HG03354 (cell line): ENCODE measurements around the gene HAGH.

Experiments
- ATAC-seq: cut with Tn5 transposase; IDR thresholded peaks from one replicate; pipeline ENCODE4 v1.9.1; 2021; ENCODE audit warnings: mild to moderate bottlenecking; ENCODE audit not compliant: unreplicated experiment, poor library complexity, severe bottlenecking

HAGH gene

DNA sequence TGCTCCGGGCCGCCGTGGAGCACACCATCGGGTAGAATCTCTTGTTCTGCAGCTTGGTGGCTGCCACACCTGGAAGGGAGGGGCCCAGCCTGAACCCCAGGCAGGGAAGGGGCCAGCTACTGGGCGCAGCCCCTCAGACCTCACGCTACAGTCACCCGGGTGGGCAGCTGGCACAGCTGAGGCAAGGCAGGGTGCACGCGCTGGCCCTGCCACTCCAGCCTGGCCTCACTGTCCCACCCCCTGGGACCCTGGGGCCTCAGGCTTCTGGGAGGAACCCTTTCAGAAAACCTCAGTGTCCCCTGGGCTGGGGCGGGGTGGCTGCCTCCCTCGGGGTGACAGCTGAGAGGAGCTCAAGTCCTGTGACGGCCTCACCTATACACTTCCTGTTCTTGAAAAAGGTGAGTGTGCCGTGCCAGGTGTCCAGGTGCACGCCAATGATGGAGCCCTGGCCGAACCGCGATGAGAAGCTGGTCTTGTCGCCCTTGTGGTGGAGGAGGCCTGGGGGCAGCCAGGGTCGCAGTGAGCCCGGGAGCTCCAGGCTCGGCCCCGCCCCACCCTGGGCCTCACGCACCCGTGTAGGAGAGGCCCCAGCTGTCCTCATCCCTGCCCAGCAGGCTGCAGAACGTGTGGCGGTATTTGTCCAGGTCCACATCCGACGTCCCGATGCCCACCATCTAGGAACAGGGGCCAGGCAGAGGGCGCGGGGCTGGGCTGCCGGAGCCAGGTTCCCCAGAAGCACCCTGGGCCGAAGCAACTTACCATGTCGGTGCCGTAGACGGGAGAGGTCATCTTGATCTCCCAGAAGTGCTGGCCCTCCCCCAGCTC lies 49.0 kb downstream of the HAGH start:
- no peak for ATAC-seq

- no peak for ATAC-seq
Measured at GRCh38 chr16:1776991-1777374, 49.6 kb downstream of the HAGH start.

DNA sequence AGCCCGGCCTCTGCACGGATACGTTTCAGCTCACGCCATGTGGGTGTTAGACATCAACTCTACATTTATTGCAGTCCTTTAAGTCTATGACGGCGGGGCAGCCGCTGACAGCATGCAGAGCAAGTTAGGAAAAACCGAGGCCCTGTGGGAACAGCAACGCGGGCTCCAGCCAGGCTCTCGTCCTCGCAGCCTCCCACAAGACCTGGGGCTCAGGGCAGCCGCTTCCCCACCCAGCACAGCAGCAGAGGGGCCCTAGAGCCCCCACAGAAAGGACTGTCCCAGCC lies 50.0 kb downstream of the HAGH start:
- no peak for ATAC-seq

- no peak for ATAC-seq
Measured at GRCh38 chr16:1775846-1776671, 50.6 kb downstream of the HAGH start.

- ATAC-seq: no peak
Measured at GRCh38 chr16:1775006-1775845, 51.4 kb downstream of the HAGH start.

DNA sequence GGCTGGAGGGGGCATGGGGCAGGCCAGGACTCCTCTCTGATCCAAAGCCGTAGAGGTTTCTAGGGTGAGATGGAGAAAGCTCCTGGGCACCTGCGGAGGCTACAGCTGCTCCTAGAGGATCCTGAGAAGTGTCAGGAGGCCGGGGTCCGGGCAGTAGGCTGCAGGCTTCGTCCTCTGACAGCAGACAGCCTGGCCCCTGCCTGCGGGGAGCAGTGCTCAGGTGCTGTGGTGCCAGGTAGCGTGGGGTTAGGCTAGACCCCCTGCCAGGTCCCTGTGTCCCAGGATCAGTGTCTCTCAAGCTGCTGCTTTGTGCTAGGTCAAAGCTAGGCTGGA lies 52.2 kb downstream of the HAGH start:
- no peak for ATAC-seq

DNA sequence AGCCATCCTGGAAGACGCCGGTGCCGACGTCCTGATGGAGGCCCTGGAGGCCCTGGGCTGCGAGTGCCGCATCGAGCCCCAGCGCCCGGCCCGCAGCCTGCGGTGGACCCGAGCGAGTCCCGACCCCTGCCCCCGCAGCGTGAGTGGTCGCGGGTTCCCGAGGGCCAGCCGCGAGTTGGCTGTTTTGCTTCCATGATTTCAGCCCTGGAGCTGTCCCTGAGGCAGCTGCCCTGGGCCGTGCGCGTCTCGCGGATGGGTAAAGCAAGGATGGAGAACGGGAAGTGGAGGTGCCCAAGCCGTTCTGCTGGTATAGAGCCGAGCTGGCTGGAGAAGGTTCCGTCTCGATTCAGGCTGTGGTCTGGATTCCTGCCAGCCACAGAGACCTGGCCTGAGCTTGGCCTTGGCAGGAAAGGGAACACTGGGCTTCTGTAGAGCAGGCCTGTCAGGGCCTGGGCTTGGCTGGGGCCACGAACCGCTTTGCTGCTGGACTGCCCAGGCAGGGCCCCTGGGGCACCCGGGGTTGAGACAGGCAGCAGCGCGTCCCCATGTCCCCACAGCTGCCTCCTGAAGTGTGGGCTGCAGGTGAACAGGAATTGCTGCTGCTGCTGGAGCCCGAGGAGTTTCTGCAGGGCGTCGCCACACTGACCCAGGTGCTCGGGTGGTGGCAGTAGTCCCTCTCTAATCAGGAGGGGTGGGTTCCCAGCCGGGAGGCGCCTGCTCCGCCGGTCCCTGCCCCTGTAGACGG lies 52.8 kb downstream of the HAGH start:
- ATAC-seq: no peak

DNA sequence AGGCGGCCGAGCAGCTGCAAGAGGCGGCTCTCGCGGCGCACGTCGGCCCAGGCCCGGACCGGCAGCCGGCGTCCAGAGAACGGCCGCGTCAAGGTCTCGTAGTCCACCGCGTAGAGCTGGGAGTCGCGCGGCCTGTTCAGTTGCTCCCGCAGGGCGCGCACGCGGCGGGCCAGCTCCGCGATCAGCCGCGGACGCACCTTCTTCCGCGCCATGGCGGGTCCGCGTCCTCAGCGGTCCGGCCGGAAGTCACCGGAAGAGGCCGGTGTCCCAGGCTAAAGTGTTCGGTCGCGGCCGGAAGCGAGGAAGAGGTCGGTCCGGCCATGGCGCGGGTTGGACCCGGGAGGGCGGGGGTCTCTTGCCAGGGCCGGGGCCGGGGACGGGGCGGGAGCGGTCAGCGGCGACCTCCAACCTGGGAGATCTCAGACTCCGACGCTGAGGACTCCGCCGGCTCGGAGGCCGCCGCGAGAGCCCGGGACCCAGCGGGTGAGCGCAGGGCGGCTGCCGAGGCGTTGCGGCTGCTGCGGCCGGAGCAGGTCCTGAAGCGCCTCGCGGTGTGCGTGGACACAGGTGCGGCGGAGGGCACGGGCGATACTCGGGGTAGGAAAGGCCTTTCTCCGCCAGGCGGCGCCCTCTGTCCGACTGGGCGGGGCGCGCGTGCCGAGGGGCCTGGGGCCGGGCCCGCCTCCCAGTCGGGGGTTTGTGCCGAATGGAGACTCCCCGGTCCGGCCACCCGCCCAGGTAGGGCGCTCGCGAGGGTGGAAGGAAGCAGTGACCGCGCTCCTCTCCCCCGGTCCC lies 53.5 kb downstream of the HAGH start, which contains the start of gene MRPS34:
Gene MRPS34, minus strand, starts transcription at position 227 of the 795 bp plus-strand sequence. Its CDS starts 15 bp downstream, at position 212.
- peak; percentile 58 for ATAC-seq

- ATAC-seq: peak; percentile 6
Measured at GRCh38 chr16:1772362-1772907, 54.2 kb downstream of the HAGH start, which contains the start of gene EME2. Gene EME2, plus strand, starts transcription at chr16:1772810. Its CDS starts 418 bp downstream, at chr16:1773228.

- no peak for ATAC-seq
Measured at GRCh38 chr16:1771864-1772361, 54.7 kb downstream of the HAGH start.

- no peak for ATAC-seq
Measured at GRCh38 chr16:1771188-1771863, 55.3 kb downstream of the HAGH start, which contains the start of gene NME3. Gene NME3, minus strand, starts transcription at chr16:1771543. Its CDS starts 9 bp downstream, at chr16:1771534.

DNA sequence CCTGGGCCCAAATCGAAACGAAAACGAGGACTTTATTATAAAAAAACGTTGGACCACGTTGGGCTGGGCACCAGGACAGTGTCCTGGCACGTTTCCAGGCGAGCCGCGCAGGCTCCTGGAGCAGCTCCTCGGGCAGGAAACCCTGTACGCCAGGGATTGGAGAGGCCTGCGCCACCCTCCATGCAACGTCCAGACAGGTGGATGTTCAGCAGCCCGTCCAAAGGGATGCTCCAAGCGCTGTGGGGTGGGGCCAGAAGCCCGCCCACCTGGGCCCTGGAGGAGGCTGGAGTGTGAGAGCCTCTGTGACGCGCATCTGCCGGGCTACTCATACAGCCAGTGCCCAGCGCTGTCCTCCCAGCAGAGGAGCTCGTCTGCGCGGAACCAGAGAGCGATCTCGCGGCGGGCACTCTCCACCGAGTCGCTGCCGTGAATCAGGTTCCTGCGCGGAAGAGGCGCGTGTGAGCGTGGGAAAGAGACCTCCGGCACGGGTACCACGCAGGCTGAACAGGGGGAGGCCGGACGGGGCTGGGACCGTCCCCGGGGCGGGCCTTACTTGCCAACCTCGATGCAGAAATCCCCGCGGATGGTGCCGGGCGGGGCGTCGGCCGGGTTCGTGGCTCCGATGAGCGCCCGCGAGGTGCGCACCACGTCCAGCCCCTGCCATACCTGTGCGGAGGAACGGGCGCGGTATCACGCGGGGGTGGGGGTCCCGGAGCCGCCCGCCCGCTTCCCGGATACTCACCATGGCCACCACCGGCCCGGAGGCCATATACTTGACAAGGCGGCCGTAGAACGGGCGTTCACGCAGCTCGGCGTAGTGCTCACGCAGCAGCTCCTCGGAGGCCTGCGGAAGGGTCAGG lies 56.1 kb downstream of the HAGH start:
- ATAC-seq: no peak

GRCh38 chr16:1769402-1770300 lies 57.0 kb downstream of the HAGH start:
- ATAC-seq: no peak

- no peak for ATAC-seq
Measured at GRCh38 chr16:1768767-1769401, 57.7 kb downstream of the HAGH start.

DNA sequence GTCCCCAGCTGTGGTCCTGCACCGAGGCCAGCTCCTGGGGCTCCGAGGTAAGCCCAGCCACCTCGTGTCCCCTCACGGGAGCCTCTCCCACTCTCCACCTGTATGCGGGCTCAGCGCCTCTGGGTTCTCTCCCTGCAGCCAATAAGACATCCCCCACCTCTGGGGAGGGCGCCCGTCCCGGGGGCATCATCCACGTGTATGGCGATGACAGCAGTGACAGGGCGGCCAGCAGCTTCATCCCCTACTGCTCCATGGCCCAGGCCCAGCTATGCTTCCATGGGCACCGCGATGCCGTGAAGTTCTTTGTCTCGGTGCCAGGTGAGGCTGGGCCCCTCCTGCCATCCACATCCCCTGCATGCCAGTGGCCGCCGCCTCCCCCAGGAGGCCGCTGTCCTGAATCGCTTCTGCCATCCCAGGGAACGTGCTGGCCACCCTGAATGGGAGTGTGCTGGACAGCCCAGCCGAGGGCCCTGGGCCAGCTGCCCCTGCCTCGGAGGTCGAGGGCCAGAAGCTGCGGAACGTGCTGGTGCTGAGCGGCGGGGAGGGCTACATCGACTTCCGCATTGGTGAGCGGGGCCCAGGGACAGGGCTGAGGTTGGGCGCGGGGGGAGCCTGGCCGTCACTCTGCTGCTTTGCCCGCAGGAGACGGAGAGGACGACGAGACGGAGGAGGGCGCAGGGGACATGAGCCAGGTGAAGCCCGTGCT lies 58.4 kb downstream of the HAGH start:
- no peak for ATAC-seq
